Liver (tissue), 9 donors: ENCODE results near the gene PGAP1. TPM values are rescaled to one million over a fixed set of nuclear protein-coding genes. Genes with fewer than 3 reads are reported as not detected.
A peak's percentile ranks its signal among the peaks of the same experiment; 100 is the strongest.

Experiments
- DNase-seq: peaks from one replicate; pipeline ENCODE4 v3.0.0-alpha.2; 2017; ENCODE audit warnings: low spot score
- H3K27ac ChIP-seq, 2 donors: one replicate each; pipeline ENCODE4 v1.7.0; 2013; ENCODE audit warnings: inconsistent platforms in 2 of 2, low read length in 2 of 2, control low read depth in 1 of 2, low read depth in 1 of 2, mild to moderate bottlenecking in 1 of 2
- H3K27me3 ChIP-seq, 4 donors: one replicate each; pipeline versions ENCODE4 v1.6.1 to v1.7.0; 2013; ENCODE audit warnings: low read length in 3 of 4, inconsistent platforms in 1 of 4, mild to moderate bottlenecking in 1 of 4, moderate library complexity in 1 of 4; ENCODE audit not compliant: control insufficient read depth in 4 of 4, insufficient read depth in 4 of 4
- H3K36me3 ChIP-seq, 4 donors: one replicate each; pipeline versions ENCODE4 v1.6.1 to v1.7.0; 2013; ENCODE audit warnings: low read length in 3 of 4, mild to moderate bottlenecking in 3 of 4, low read depth in 1 of 4, moderate library complexity in 1 of 4; ENCODE audit not compliant: control insufficient read depth in 4 of 4, insufficient read depth in 3 of 4
- H3K4me1 ChIP-seq, 4 donors: one replicate each; pipeline versions ENCODE4 v1.6.1 to v1.7.0; 2013; ENCODE audit warnings: low read length in 3 of 4, mild to moderate bottlenecking in 3 of 4, moderate library complexity in 1 of 4; ENCODE audit not compliant: control insufficient read depth in 4 of 4, insufficient read depth in 4 of 4
- H3K4me3 ChIP-seq, 3 donors: one replicate each; pipeline versions ENCODE4 v1.6.1 to v1.7.0; 2013; ENCODE audit warnings: low read length in 3 of 3, control low read depth in 1 of 3, low read depth in 1 of 3, mild to moderate bottlenecking in 1 of 3
- H3K9ac ChIP-seq, 2 donors: one replicate each; pipeline ENCODE4 v1.7.0; 2013; ENCODE audit warnings: low read length in 2 of 2, mild to moderate bottlenecking in 2 of 2, moderate library complexity in 2 of 2, control low read depth in 1 of 2, low read depth in 1 of 2
- H3K9me3 ChIP-seq, 4 donors: one replicate each; pipeline versions ENCODE4 v1.6.1 to v1.7.0; 2013; ENCODE audit warnings: low read length in 3 of 4; ENCODE audit not compliant: control insufficient read depth in 4 of 4
- CTCF ChIP-seq: fragments of 150-350 bp; IDR thresholded peaks from 2 replicates; pipeline ENCODE4 v1.5.1; 2017; ENCODE audit warnings: improper control_type of control experiment, low read depth, low read length; ENCODE audit not compliant: missing input control
- EGR1 ChIP-seq, 2 donors: IDR thresholded peaks; 2 replicates each; pipeline ENCODE4 v1.6.1; 2016 to 2018; ENCODE audit warnings: antibody characterized with exemption in 2 of 2, low read depth in 2 of 2
- GABPA ChIP-seq, 2 donors: IDR thresholded peaks in 1 of 2; conservative IDR thresholded peaks in 1 of 2; 2 replicates each; pipeline ENCODE4 v1.6.1; 2016; ENCODE audit warnings: antibody characterized with exemption in 2 of 2, mild to moderate bottlenecking in 1 of 2, moderate library complexity in 1 of 2
- HNF4A ChIP-seq, 2 donors: conservative IDR thresholded peaks; 2 replicates each; pipeline ENCODE4 v1.6.1; 2016; ENCODE audit warnings: antibody characterized with exemption in 2 of 2, mild to moderate bottlenecking in 2 of 2
- HNF4G ChIP-seq: IDR thresholded peaks from 2 replicates; pipeline ENCODE4 v1.6.1; 2016; ENCODE audit warnings: antibody characterized with exemption
- NR2F2 ChIP-seq: IDR thresholded peaks from 2 replicates; pipeline ENCODE4 v1.6.1; 2016; ENCODE audit warnings: antibody characterized with exemption
- RAD21 ChIP-seq, 2 donors: IDR thresholded peaks; 2 replicates each; pipeline ENCODE4 v1.6.1; 2016; ENCODE audit warnings: antibody characterized with exemption in 2 of 2, mild to moderate bottlenecking in 2 of 2
- RXRA ChIP-seq, 2 donors: IDR thresholded peaks; 2 replicates each; pipeline ENCODE4 v1.6.1; 2017 to 2018; ENCODE audit warnings: antibody characterized with exemption in 2 of 2, mild to moderate bottlenecking in 1 of 2
- SP1 ChIP-seq: IDR thresholded peaks from 2 replicates; pipeline ENCODE4 v1.6.1; 2018; ENCODE audit warnings: antibody characterized with exemption, mild to moderate bottlenecking
- TAF1 ChIP-seq: conservative IDR thresholded peaks from 2 replicates; pipeline ENCODE4 v1.6.1; 2016; ENCODE audit warnings: antibody characterized with exemption, mild to moderate bottlenecking
- YY1 ChIP-seq: IDR thresholded peaks from 2 replicates; pipeline ENCODE4 v1.6.1; 2016; ENCODE audit warnings: antibody characterized with exemption, mild to moderate bottlenecking
- ZBTB33 ChIP-seq: IDR thresholded peaks from 2 replicates; pipeline ENCODE4 v1.6.1; 2016; ENCODE audit warnings: antibody characterized with exemption
- WGBS: extraction: QIAGEN DNeasy Blood & Tissue Kit; methylation state at CpG from one replicate; pipeline ENCODE4 v1.1.7; 2013; 5-methylcytosine and 5-hydroxymethylcytosine counted together
- polyA plus RNA-seq, 2 donors: library from polyadenylated mRNA; stranded (reverse) in 1 of 2; unstranded in 1 of 2; fragments of 200-250 nt in 1 of 2; fragments of >200 nt in 1 of 2; fragmentation: Nextera tagmentation in 1 of 2; extraction: Ambion mirVana in 1 of 2; gene quantifications; one replicate each; pipeline versions ENCODE4 v1.2.1 to v1.2.3, GENCODE V29; 2013 to 2015
- total RNA-seq, 2 donors: library from RNA; depleted of rRNA; stranded (reverse); fragments of >200 nt; gene quantifications; one replicate each; pipeline ENCODE4 v1.2.3, GENCODE V29; 2014
- TF ChIP-seq, protein P1 (sequence below): IDR thresholded peaks from 2 replicates; pipeline ENCODE4 v1.6.1; 2016; ENCODE audit warnings: antibody characterized with exemption
- TF ChIP-seq, protein P2 (sequence below): IDR thresholded peaks from 2 replicates; pipeline ENCODE4 v1.6.1; 2016; ENCODE audit warnings: antibody characterized with exemption
- donor health status: healthy.
- donor health status: healthy.
- donor health status: healthy.
- donor health status: healthy.
- donor health status: healthy.

The PGAP1 gene
- total and polyA plus RNA-seq, 4 donors, result 0.54 to 5.8 (median 2.3) TPM

- 7% methylated on average over 10 of the region's 10 CpGs for WGBS
- Histone ChIP-seq H3K9me3 (no peaks in the 10 kb centered on the region), H3K4me3 (peak overlapping the region; percentile 63 to 94 (median 89)), H3K4me1 (peaks cover 4 to 8% (median 6%) of the 10 kb centered on the region in 4 donors), H3K27ac (peak overlapping the region; percentile 51 to 52), H3K27me3 (no peaks in the 10 kb centered on the region), H3K36me3 (peaks cover 4 to 19% (median 15%) of the 10 kb centered on the region in 4 donors), H3K9ac (peak overlapping the region; percentile 77 to 91)
- no peak for DNase-seq
- TF ChIP-seq, protein P1, sequence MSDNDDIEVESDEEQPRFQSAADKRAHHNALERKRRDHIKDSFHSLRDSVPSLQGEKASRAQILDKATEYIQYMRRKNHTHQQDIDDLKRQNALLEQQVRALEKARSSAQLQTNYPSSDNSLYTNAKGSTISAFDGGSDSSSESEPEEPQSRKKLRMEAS, result no peak
- TF ChIP-seq HNF4G (no peak), EGR1 (IDR thresholded peaks at IDR 0.05; ENCODE audit: low read depth in 2 of 2) (no peak), RXRA (IDR thresholded peaks at IDR 0.05) (no peak), NR2F2 (no peak), GABPA (IDR thresholded peaks at IDR 0.05 in 1 of 2, conservative IDR thresholded peaks at IDR 0.05 in 1 of 2) (no peak), CTCF (no peak), ZBTB33 (no peak), TAF1 (no peak), SP1 (no peak), YY1 (no peak), HNF4A (conservative IDR thresholded peaks at IDR 0.05) (no peak)
- TF ChIP-seq, protein P2, sequence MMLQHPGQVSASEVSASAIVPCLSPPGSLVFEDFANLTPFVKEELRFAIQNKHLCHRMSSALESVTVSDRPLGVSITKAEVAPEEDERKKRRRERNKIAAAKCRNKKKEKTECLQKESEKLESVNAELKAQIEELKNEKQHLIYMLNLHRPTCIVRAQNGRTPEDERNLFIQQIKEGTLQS, result no peak
Measured at GRCh38 chr2:196798980-196799379, 127.5 kb downstream of the PGAP1 start.

DNA sequence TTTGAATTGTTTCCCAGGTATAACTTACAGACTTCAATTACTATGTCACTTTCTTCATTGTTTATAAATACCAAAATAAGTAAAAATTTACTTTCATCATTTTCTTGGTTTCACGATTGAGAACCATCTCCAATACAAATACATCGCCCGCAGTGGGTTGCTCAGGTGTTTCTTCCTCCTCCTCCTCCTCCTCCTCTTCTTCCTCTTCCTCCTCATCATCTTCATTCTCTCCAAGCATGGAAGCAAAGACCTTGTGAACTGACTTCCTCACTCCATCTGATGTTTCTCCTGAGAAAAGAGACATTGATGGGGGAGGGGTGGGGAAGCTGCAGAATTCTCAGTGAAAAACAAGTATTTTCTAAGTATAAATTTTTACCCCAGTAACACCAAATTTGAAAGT, 133.6 kb downstream of the PGAP1 start:
- TF ChIP-seq, protein P1, result no peak
- TF ChIP-seq, protein P2, result no peak
- TF ChIP-seq HNF4A (conservative IDR thresholded peaks at IDR 0.05) (no peak), RAD21 (IDR thresholded peaks at IDR 0.05) (no peak), HNF4G (no peak), YY1 (no peak), NR2F2 (no peak), EGR1 (IDR thresholded peaks at IDR 0.05; ENCODE audit: low read depth in 2 of 2) (no peak), RXRA (IDR thresholded peaks at IDR 0.05) (no peak), SP1 (no peak)
- no peaks in the 10 kb centered on the region for H3K4me1 ChIP-seq
- H3K9me3 ChIP-seq, result no peaks in the 10 kb centered on the region
- DNase-seq, result no peak
- H3K27me3 ChIP-seq, result no peaks in the 10 kb centered on the region
- H3K27ac ChIP-seq, result no peak overlapping the region
- H3K9ac ChIP-seq, result no peak overlapping the region
- WGBS, result 97% methylated on average over 3 of the region's 3 CpGs
- H3K4me3 ChIP-seq, result no peak overlapping the region
- H3K36me3 ChIP-seq, result peaks cover 6 to 65% (median 59%) of the 10 kb centered on the region in 4 donors
